ENCODE measurements around the gene FAM234B. TPM values are rescaled to one million over a fixed set of nuclear protein-coding genes. Genes with fewer than 3 reads are reported as not detected.

The FAM234B gene
- total RNA-seq, 1 donor from 2014 or later, result 9.6 TPM

- H3K27me3 ChIP-seq, result no peaks in the 10 kb centered on the region
- no peak overlapping the region for H3K4me3 ChIP-seq
- DNase-seq (no peak), ATAC-seq (no peak)
- no peaks in the 10 kb centered on the region for H3K9me3 ChIP-seq
- TF ChIP-seq CTCF (IDR thresholded peaks at IDR 0.05), result no peak
- no peak overlapping the region for H3K27ac ChIP-seq
- intact Hi-C loops (cut with DNase I), result no loop called here
- no peaks in the 10 kb centered on the region for H3K36me3 ChIP-seq
- H3K4me1 ChIP-seq, result no peaks in the 10 kb centered on the region
Observed at GRCh38 chr12:13087766-13088165, 43.6 kb downstream of the FAM234B start.

- no peak for ATAC-seq
- DNase-seq, result no peak
- H3K4me3 ChIP-seq, result no peak overlapping the region
- no peaks in the 10 kb centered on the region for H3K36me3 ChIP-seq
- H3K27me3 ChIP-seq, result no peaks in the 10 kb centered on the region
- no peaks in the 10 kb centered on the region for H3K9me3 ChIP-seq
- peaks cover 6% of the 10 kb centered on the region for H3K4me1 ChIP-seq
- no peak for TF ChIP-seq CTCF (IDR thresholded peaks at IDR 0.05)
- no peak overlapping the region for H3K27ac ChIP-seq
- intact Hi-C loops (cut with DNase I), result no loop called here
Observed at GRCh38 chr12:13088496-13088895, 44.3 kb downstream of the FAM234B start.

GRCh38 chr12:13090054-13090453 is 45.9 kb downstream of the FAM234B start:
- ATAC-seq, result no peak
- Histone ChIP-seq H3K27ac (no peak overlapping the region), H3K36me3 (no peaks in the 10 kb centered on the region), H3K9me3 (no peaks in the 10 kb centered on the region), H3K27me3 (no peaks in the 10 kb centered on the region), H3K4me3 (no peak overlapping the region), H3K4me1 (peaks cover 15% of the 10 kb centered on the region)
- no peak for DNase-seq
- TF ChIP-seq CTCF (IDR thresholded peaks at IDR 0.05), result no peak
- intact Hi-C loops (cut with DNase I), result loop anchor here (10.0 kb wide), 1 partner anchor 125 kb away; no protein-coding TSS in a partner anchor

- no peak overlapping the region for H3K27ac ChIP-seq
- H3K36me3 ChIP-seq, result no peaks in the 10 kb centered on the region
- intact Hi-C loops (cut with DNase I), result loop anchor here (10.0 kb wide), 1 partner anchor 123 kb away; no protein-coding TSS in a partner anchor
- DNase-seq (no peak), ATAC-seq (no peak)
- H3K4me1 ChIP-seq, result peaks cover 17% of the 10 kb centered on the region
- TF ChIP-seq CTCF (IDR thresholded peaks at IDR 0.05), result no peak
- H3K4me3 ChIP-seq, result no peak overlapping the region
- no peaks in the 10 kb centered on the region for H3K27me3 ChIP-seq
- H3K9me3 ChIP-seq, result no peaks in the 10 kb centered on the region
Observed at GRCh38 chr12:13091832-13092231, 47.7 kb downstream of the FAM234B start.

- Histone ChIP-seq H3K27ac (no peak overlapping the region), H3K9me3 (no peaks in the 10 kb centered on the region), H3K36me3 (no peaks in the 10 kb centered on the region), H3K4me3 (no peak overlapping the region), H3K4me1 (peaks cover 28% of the 10 kb centered on the region), H3K27me3 (no peaks in the 10 kb centered on the region)
- intact Hi-C loops (cut with DNase I), result loop anchor here (10.0 kb wide), 1 partner anchor 121 kb away; no protein-coding TSS in a partner anchor
- TF ChIP-seq CTCF (IDR thresholded peaks at IDR 0.05), result no peak
- ATAC-seq (no peak), DNase-seq (no peak)
Observed at GRCh38 chr12:13093191-13093847, 49.1 kb downstream of the FAM234B start.
